Small intestine (tissue), 7 donors: ENCODE measurements around the gene BTBD10. TPM values are rescaled to one million over a fixed set of nuclear protein-coding genes. Genes with fewer than 3 reads are reported as not detected.

Source experiments
- DNase-seq, 2 donors: peaks; one replicate each; pipeline versions ENCODE4 v3.0.0 to v3.0.0-alpha.2; 2013
- FAIRE-seq: peaks from 2 replicates; lab custom pipeline; 2012; peaks lifted over from hg19 to GRCh38; lab: Jason Lieb, UNC
- H3K27ac ChIP-seq, 3 donors: one replicate each; pipeline ENCODE4 v1.5.1; 2013; ENCODE audit warnings: low read length in 2 of 3, mild to moderate bottlenecking in 2 of 3, control low read depth in 1 of 3, inconsistent platforms in 1 of 3, low read depth in 1 of 3, moderate library complexity in 1 of 3
- H3K27me3 ChIP-seq, 3 donors: one replicate each; pipeline ENCODE4 v1.6.1; 2013; ENCODE audit warnings: low read length in 3 of 3, inconsistent platforms in 1 of 3; ENCODE audit not compliant: control insufficient read depth in 3 of 3, insufficient read depth in 3 of 3
- H3K36me3 ChIP-seq, 3 donors: one replicate each; pipeline ENCODE4 v1.6.1; 2013; ENCODE audit warnings: low read length in 3 of 3, inconsistent platforms in 1 of 3, low read depth in 1 of 3, mild to moderate bottlenecking in 1 of 3, moderate library complexity in 1 of 3; ENCODE audit not compliant: control insufficient read depth in 3 of 3, insufficient read depth in 2 of 3
- H3K4me1 ChIP-seq, 3 donors: one replicate each; pipeline ENCODE4 v1.6.1; 2013; ENCODE audit warnings: low read length in 2 of 3, inconsistent platforms in 1 of 3, low read depth in 1 of 3, mild to moderate bottlenecking in 1 of 3, moderate library complexity in 1 of 3; ENCODE audit not compliant: control insufficient read depth in 3 of 3, insufficient read depth in 2 of 3
- H3K4me3 ChIP-seq, 3 donors: one replicate each; pipeline ENCODE4 v1.5.1; 2013; ENCODE audit warnings: low read length in 3 of 3, control low read depth in 1 of 3, inconsistent platforms in 1 of 3, low read depth in 1 of 3, mild to moderate bottlenecking in 1 of 3, moderate library complexity in 1 of 3
- H3K9me3 ChIP-seq, 2 donors: one replicate each; pipeline ENCODE4 v1.6.1; 2013; ENCODE audit warnings: low read depth in 1 of 2, low read length in 1 of 2; ENCODE audit not compliant: control insufficient read depth in 2 of 2, insufficient read depth in 1 of 2
- WGBS, 3 donors: extraction: QIAGEN DNeasy Blood & Tissue Kit; methylation state at CpG; one replicate each; pipeline ENCODE4 v1.1.7; 2013; 5-methylcytosine and 5-hydroxymethylcytosine counted together
- polyA plus RNA-seq, 4 donors: library from polyadenylated mRNA; stranded (reverse) in 3 of 4; unstranded in 1 of 4; fragments of 200-250 nt in 3 of 4; fragments of 120-200 nt in 1 of 4; gene quantifications; one replicate each; pipeline versions ENCODE4 v1.2.1 to v1.2.3, GENCODE V29; 2013
- donor health status: healthy with polysubstance abuse.
- donor health status: control.
- donor health status: control.
- donor health status: Bipolar disorder and iron deficiency.
- donor health status: healthy.

Gene BTBD10
- polyA plus RNA-seq, 4 donors, result 18.7 to 21.1 (median 20.2) TPM

- Histone ChIP-seq H3K27ac (no peak overlapping the region), H3K9me3 (peaks cover 0 to 7% of the 10 kb centered on the region in 2 donors), H3K36me3 (no peaks in the 10 kb centered on the region), H3K4me1 (no peaks in the 10 kb centered on the region), H3K4me3 (no peak overlapping the region), H3K27me3 (peaks cover 0 to 3% (median 0%) of the 10 kb centered on the region in 3 donors)
- no peak for DNase-seq
- no peak for FAIRE-seq
- 72 to 85% (median 81%) methylated on average over 9 of the region's 9 CpGs for WGBS, 3 donors
Observed at GRCh38 chr11:13480198-13480597, 17.2 kb upstream of the BTBD10 start.

- WGBS, 3 donors, result 94 to 98% (median 97%) methylated on average over 3 of the region's 3 CpGs
- DNase-seq (no peak), FAIRE-seq (no peak)
Observed at GRCh38 chr11:13479688-13480087, 16.7 kb upstream of the BTBD10 start.

DNA sequence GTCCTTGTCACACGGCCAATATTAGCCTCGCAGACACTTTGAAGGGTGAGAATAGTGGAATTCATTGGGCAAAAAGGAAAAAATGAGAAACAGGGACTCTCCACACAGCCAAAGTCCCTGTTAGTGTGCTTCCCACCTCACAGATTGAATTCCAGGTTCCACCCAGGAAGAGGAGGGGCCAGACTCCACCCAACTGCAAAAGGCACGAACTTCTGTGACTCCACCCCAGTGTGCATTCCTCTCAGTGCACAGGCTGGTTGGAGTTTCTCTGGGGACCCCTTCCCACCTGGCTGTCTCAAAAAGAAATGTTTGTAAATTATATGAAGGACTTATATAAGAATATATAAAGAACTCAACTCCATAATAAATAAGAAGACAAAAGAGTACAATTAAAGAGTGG lies 12.1 kb upstream of the BTBD10 start:
- Histone ChIP-seq H3K27me3 (peaks cover 0 to 3% (median 0%) of the 10 kb centered on the region in 3 donors), H3K27ac (no peak overlapping the region), H3K9me3 (peaks cover 0 to 3% of the 10 kb centered on the region in 2 donors), H3K36me3 (no peaks in the 10 kb centered on the region), H3K4me3 (no peak overlapping the region), H3K4me1 (no peaks in the 10 kb centered on the region)
- 72 to 76% (median 76%) methylated on average over 3 of the region's 3 CpGs for WGBS, 3 donors
- FAIRE-seq (no peak), DNase-seq (no peak)

More at GRCh38 chr11:13479688-13480087, 16.7 kb upstream of the BTBD10 start:
- Histone ChIP-seq H3K27ac (no peak overlapping the region), H3K36me3 (no peaks in the 10 kb centered on the region), H3K4me3 (no peak overlapping the region), H3K4me1 (no peaks in the 10 kb centered on the region), H3K9me3 (peaks cover 0 to 7% of the 10 kb centered on the region in 2 donors), H3K27me3 (peaks cover 0 to 3% (median 0%) of the 10 kb centered on the region in 3 donors)

DNA sequence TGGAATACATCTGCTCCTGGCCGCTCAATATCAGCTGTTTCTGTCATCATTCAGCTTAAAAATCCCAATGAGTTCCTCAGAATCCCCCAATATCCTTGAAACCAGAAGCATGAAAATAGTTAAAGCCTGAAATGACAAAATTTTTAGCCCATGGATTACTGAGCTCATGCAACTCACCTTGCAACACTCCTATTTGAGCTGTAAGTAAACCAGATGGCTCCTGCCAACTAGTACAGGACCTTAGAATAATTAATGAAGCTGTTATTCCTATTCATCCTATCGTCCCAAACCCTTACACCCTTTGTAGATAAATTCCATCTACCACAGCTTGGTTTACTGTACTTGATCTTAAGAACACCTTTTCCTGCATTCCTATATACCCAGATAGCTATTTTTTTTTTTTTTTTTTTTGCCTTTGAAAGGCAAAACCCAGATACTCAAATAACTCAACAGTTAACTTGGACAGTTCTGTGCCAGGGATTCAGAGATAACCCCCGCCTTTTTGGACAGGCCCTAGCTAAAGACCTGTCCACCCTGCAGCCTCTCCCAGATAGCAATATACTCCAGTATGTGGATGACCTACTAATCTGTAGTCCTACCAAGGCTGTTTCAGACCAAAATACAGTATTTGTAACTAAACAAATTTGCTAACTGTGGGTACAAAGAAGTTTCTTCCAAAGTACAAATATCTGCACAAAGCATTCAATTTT lies 10.1 kb upstream of the BTBD10 start:
- DNase-seq, result no peak
- H3K9me3 ChIP-seq, result no peaks in the 10 kb centered on the region
- no peak overlapping the region for H3K4me3 ChIP-seq
- FAIRE-seq, result no peak
- no peaks in the 10 kb centered on the region for H3K36me3 ChIP-seq
- WGBS, 3 donors, result 67 to 83% (median 72%) methylated on average over 3 of the region's 3 CpGs
- H3K4me1 ChIP-seq, result no peaks in the 10 kb centered on the region
- peaks cover 0 to 6% (median 0%) of the 10 kb centered on the region in 3 donors for H3K27me3 ChIP-seq
- no peak overlapping the region for H3K27ac ChIP-seq

GRCh38 chr11:13468750-13469149 lies 5.7 kb upstream of the BTBD10 start:
- H3K36me3 ChIP-seq, result no peaks in the 10 kb centered on the region
- H3K4me3 ChIP-seq, result no peak overlapping the region
- 21 to 44% (median 35%) methylated on average over 5 of the region's 5 CpGs for WGBS, 3 donors
- H3K4me1 ChIP-seq, result peaks cover 0 to 3% (median 0%) of the 10 kb centered on the region in 3 donors
- H3K27me3 ChIP-seq, result peaks cover 0 to 4% (median 0%) of the 10 kb centered on the region in 3 donors
- H3K9me3 ChIP-seq, result no peaks in the 10 kb centered on the region
- no peak overlapping the region for H3K27ac ChIP-seq
- FAIRE-seq (no peak), DNase-seq (no peak)

GRCh38 chr11:13465909-13466371 lies 2.9 kb upstream of the BTBD10 start:
- Histone ChIP-seq H3K27ac (no peak overlapping the region), H3K27me3 (peaks cover 0 to 4% (median 0%) of the 10 kb centered on the region in 3 donors), H3K9me3 (no peaks in the 10 kb centered on the region), H3K4me1 (peaks cover 0 to 7% (median 0%) of the 10 kb centered on the region in 3 donors), H3K36me3 (no peaks in the 10 kb centered on the region), H3K4me3 (no peak overlapping the region)
- 0 to 6% (median 6%) methylated on average over 6 of the region's 6 CpGs for WGBS, 3 donors
- FAIRE-seq (no peak), DNase-seq (peak; percentile 38 to 49)

- peak overlapping the region; percentile 83 to 93 (median 84) for H3K4me3 ChIP-seq
- H3K4me1 ChIP-seq, result peaks cover 0 to 7% (median 0%) of the 10 kb centered on the region in 3 donors
- H3K36me3 ChIP-seq, result no peaks in the 10 kb centered on the region
- FAIRE-seq (no peak), DNase-seq (no peak)
- no peaks in the 10 kb centered on the region for H3K9me3 ChIP-seq
- WGBS, 3 donors, result 26 to 30% (median 30%) methylated on average over 12 of the region's 12 CpGs
- no peaks in the 10 kb centered on the region for H3K27me3 ChIP-seq
- H3K27ac ChIP-seq, result peak overlapping the region; percentile 43 to 94 (median 88)
Observed at GRCh38 chr11:13463779-13464290, 813 bp upstream of the BTBD10 start.

DNA sequence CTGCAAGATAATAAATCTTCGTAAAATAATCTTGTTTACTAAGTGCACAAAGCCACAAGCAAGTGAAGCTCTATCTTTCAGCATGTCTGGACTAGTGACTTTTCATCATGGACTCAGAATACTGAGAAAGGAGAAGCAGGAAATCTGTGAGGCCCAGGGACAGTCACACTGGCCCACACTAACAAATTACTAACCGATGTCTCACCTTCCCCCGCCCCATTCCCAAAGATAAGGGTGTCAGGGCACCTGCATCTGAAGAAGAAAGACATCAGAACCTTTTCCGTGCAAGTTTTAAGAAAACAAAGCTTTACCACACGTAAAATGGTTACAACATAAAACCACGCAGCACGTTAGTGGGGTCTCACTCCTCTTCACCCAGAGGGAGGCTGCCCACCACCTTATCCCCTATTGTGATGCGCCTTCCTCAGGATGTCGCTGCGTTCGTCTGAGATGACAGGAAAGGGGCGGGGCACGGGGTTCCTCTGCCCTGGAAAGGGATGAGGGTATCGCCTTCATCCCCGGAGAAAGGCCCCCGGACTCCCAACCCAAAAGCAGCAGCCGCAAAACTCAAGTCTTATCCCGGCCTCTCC lies 616 bp downstream of the BTBD10 start:
- peak; percentile 73 to 78 for DNase-seq
- FAIRE-seq, result no peak
- Histone ChIP-seq H3K27me3 (no peaks in the 10 kb centered on the region), H3K4me1 (peaks cover 0 to 7% (median 0%) of the 10 kb centered on the region in 3 donors), H3K27ac (peak overlapping the region; percentile 84 to 94 (median 88)), H3K4me3 (peak overlapping the region; percentile 83 to 93 (median 84)), H3K36me3 (no peaks in the 10 kb centered on the region), H3K9me3 (no peaks in the 10 kb centered on the region)
- WGBS, 3 donors, result 1 to 2% (median 1%) methylated on average over 18 of the region's 18 CpGs
